ENCODE results near the gene CCDC85C.

Gene CCDC85C

DNA sequence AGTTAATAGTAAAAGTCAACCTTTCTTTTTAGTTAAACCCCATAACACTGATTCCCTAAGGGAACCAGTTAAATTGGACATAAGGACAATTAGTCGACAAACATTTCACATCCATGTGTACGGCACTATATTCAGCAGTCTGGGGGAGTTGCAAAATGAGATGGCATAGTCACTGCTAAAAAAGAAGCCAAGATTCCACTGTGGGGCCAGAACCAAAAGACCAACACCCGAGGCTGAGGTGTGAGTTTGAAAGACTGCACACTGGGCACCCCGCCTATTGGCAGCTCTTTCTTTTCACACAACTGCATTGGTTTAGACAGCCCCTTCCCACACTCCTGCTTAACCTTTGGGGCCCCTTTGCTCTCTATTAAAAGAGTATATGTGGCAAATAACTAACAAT, 140.0 kb downstream of the CCDC85C start:
- H3K36me3 ChIP-seq (ENCODE audit: control insufficient read depth, insufficient read depth, low read length): no peaks in the 10 kb centered on the region
- H3K9ac ChIP-seq (ENCODE audit: low read length): no peak overlapping the region
- peaks cover 13% of the 10 kb centered on the region for H3K4me1 ChIP-seq (ENCODE audit: control insufficient read depth, insufficient read depth, low read length)
- no peak overlapping the region for H3K4me3 ChIP-seq (ENCODE audit: low read length)
- no peaks in the 10 kb centered on the region for H3K27me3 ChIP-seq (ENCODE audit: control insufficient read depth, insufficient read depth, low read length)
- H3K9me3 ChIP-seq (ENCODE audit: control insufficient read depth, low read length): no peaks in the 10 kb centered on the region

DNA sequence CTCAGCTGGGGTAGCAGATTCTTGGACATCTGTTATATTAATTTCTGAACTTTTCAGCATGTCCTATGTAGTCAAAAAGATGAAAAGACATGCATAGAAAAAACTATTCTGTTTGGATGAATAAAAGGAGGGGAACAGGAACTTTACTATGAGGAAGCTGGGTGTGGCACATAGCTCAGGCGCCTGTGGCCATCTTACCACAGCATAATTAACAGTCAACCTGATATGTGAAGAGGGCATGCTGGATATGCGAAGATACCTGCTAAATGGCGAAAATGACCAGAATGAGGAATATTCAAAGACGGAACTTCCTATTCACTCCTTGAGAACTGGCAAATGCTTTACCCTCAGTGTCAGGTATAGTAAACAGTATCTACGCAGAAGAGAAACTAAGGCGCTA, 141.8 kb downstream of the CCDC85C start:
- Histone ChIP-seq H3K36me3 (ENCODE audit: control insufficient read depth, insufficient read depth, low read length) (no peaks in the 10 kb centered on the region), H3K9ac (ENCODE audit: low read length) (no peak overlapping the region), H3K4me1 (ENCODE audit: control insufficient read depth, insufficient read depth, low read length) (no peaks in the 10 kb centered on the region), H3K9me3 (ENCODE audit: control insufficient read depth, low read length) (no peaks in the 10 kb centered on the region), H3K27me3 (ENCODE audit: control insufficient read depth, insufficient read depth, low read length) (no peaks in the 10 kb centered on the region), H3K4me3 (ENCODE audit: low read length) (no peak overlapping the region)

DNA sequence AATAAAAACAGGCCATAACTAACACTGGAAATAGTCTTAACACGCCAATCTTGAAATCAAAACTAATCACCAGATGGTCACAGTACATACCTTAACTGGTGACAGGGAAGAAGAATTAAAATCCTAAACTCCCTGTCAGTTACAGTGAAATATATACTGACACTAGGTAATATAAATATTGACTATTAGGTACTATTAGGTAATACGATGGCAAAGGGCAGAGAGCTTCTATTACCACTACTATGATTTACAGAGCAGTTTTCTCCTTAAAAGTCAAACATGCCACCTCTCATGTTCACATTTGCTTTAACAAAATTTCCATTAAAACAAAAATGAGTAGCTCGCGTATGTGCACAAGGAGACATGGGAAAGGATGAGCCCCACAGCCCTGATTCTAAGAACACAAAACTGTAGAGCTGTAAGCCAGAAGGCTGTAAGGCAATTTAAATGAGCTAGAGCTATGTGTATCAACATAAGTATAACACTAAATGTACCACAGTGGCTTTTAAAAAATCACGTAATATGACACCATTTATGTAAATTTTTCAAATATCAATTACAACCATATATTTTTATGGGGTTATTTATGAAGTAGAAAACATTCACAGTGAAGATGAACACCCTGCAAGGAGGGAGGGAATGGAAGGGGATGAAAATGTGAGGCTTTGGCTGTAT, 142.5 kb downstream of the CCDC85C start:
- Histone ChIP-seq H3K27me3 (ENCODE audit: control insufficient read depth, insufficient read depth, low read length) (no peaks in the 10 kb centered on the region), H3K4me3 (ENCODE audit: low read length) (no peak overlapping the region), H3K9ac (ENCODE audit: low read length) (no peak overlapping the region), H3K9me3 (ENCODE audit: control insufficient read depth, low read length) (no peaks in the 10 kb centered on the region), H3K4me1 (ENCODE audit: control insufficient read depth, insufficient read depth, low read length) (no peaks in the 10 kb centered on the region), H3K36me3 (ENCODE audit: control insufficient read depth, insufficient read depth, low read length) (peaks cover 4% of the 10 kb centered on the region)

DNA sequence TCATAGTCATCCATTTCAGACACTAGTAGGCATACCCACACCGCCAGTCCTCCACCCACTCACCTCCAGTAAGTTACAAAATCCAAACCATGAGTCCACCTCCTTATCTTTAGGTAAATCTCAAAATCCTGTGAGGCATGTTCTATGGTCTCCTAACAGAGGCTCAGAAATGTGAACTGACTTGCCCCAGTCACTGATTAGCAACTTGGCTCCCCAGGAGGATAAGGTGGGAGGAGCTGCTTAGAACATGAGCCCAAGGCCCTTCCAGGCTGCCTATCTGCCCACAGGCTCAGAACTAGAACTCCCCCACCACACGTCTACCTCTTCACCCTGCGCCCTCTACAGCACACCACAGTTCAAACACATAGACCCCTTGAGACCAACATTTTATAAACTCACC, 143.2 kb downstream of the CCDC85C start:
- peaks cover 4% of the 10 kb centered on the region for H3K36me3 ChIP-seq (ENCODE audit: control insufficient read depth, insufficient read depth, low read length)
- no peaks in the 10 kb centered on the region for H3K9me3 ChIP-seq (ENCODE audit: control insufficient read depth, low read length)

DNA sequence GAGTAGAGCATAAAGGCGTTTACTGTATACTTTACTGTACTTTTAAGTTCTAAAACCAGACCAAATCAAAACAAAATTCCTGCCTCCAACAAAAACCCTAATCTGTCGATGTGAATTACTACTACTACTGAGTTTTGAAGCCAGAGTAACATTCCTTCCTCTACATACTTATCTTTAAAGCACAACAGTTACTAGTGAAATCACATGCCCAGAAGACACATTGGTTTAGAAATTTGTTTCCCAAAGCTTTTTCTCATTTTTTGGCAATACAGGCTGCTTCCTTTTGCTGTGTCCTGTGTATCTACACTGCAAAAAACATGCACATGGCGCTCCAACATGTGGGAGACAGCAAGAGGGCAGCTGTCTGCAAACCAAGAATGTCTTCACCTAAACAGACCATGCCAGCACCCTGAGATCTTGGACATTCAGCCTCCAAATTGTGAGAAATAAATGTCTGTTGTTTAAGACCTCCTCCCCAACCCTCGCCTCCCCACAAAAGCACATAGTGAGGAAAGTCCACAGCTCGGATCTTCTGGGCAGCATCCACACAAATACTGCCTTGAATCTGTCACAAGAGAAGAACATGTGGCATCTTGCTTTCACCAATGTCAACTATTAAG, 144.4 kb downstream of the CCDC85C start:
- H3K4me1 ChIP-seq (ENCODE audit: control insufficient read depth, insufficient read depth, low read length): no peaks in the 10 kb centered on the region
- no peak overlapping the region for H3K4me3 ChIP-seq (ENCODE audit: low read length)
- no peak overlapping the region for H3K9ac ChIP-seq (ENCODE audit: low read length)
- H3K27me3 ChIP-seq (ENCODE audit: control insufficient read depth, insufficient read depth, low read length): no peaks in the 10 kb centered on the region
- H3K9me3 ChIP-seq (ENCODE audit: control insufficient read depth, low read length): no peaks in the 10 kb centered on the region
- peaks cover 4% of the 10 kb centered on the region for H3K36me3 ChIP-seq (ENCODE audit: control insufficient read depth, insufficient read depth, low read length)

More for the DNA sequence above, 143.2 kb downstream of the CCDC85C start:
- no peak overlapping the region for H3K4me3 ChIP-seq (ENCODE audit: low read length)
- no peaks in the 10 kb centered on the region for H3K4me1 ChIP-seq (ENCODE audit: control insufficient read depth, insufficient read depth, low read length)
- H3K9ac ChIP-seq (ENCODE audit: low read length): no peak overlapping the region
- H3K27me3 ChIP-seq (ENCODE audit: control insufficient read depth, insufficient read depth, low read length): no peaks in the 10 kb centered on the region

DNA sequence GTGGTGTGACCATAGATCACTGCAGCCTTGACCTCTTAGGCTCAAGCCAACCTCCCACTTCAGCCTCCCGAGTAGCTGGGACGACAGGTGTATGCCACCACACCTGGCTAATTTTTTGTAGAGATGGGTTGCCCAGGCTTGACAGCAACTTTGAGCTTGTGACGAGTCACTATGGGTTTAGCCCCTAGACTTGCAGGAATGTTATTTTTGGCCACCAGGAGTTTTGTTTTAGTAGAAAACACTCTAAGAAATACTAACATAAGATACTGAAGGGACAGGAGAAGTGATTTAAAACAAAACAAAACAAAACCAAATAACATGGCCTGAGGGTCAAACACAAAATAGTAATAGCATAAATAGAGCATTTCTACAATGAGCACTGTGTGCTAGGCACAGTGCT, 149.8 kb downstream of the CCDC85C start:
- Histone ChIP-seq H3K9ac (ENCODE audit: low read length) (no peak overlapping the region), H3K36me3 (ENCODE audit: control insufficient read depth, insufficient read depth, low read length) (peaks cover 4% of the 10 kb centered on the region), H3K4me1 (ENCODE audit: control insufficient read depth, insufficient read depth, low read length) (no peaks in the 10 kb centered on the region), H3K27me3 (ENCODE audit: control insufficient read depth, insufficient read depth, low read length) (no peaks in the 10 kb centered on the region), H3K9me3 (ENCODE audit: control insufficient read depth, low read length) (no peaks in the 10 kb centered on the region), H3K4me3 (ENCODE audit: low read length) (no peak overlapping the region)

DNA sequence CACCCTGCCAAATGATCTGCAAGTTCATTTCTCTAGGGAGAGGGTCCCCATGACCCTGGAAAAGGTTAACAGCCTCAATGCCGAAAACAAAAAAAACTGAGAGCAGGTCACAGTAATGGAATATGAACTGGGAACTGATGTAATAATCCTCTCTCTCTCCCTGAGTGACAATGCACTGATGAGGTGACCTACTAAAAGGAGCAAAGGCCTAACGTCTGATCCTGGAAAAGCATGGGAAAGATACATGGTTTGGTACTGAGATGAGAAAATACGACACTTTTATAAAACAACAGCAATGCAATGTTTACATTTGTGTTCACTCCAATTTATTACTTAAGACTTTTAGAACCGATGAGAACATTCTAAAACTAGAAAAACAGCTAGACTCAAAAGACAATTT, 151.0 kb downstream of the CCDC85C start:
- Histone ChIP-seq H3K36me3 (ENCODE audit: control insufficient read depth, insufficient read depth, low read length) (peaks cover 4% of the 10 kb centered on the region), H3K27me3 (ENCODE audit: control insufficient read depth, insufficient read depth, low read length) (no peaks in the 10 kb centered on the region), H3K4me1 (ENCODE audit: control insufficient read depth, insufficient read depth, low read length) (no peaks in the 10 kb centered on the region), H3K9ac (ENCODE audit: low read length) (no peak overlapping the region), H3K9me3 (ENCODE audit: control insufficient read depth, low read length) (no peaks in the 10 kb centered on the region), H3K4me3 (ENCODE audit: low read length) (no peak overlapping the region)

DNA sequence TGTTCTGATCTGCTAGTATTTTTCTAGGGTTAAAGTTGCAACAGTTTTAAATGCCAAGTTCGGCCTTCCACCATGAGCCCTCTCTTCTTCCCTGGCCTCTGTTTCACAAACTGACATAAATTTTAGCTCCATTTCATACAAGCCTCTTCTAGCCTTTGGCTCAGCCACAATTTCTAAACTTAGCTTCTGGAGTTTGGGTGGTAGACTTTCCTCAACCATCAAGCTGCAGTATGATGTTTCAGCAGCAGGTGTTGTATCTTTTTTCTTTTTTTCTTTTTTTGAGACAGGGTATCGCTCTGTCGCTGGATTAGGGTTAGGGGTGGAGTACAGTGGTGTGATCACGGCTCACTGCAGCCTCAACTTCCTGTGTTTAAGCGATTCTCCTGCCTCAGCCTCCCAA, 152.8 kb downstream of the CCDC85C start:
- H3K4me3 ChIP-seq (ENCODE audit: low read length): no peak overlapping the region
- H3K9ac ChIP-seq (ENCODE audit: low read length): no peak overlapping the region
- H3K9me3 ChIP-seq (ENCODE audit: control insufficient read depth, low read length): no peaks in the 10 kb centered on the region
- no peaks in the 10 kb centered on the region for H3K27me3 ChIP-seq (ENCODE audit: control insufficient read depth, insufficient read depth, low read length)
- peaks cover 6% of the 10 kb centered on the region for H3K4me1 ChIP-seq (ENCODE audit: control insufficient read depth, insufficient read depth, low read length)
- H3K36me3 ChIP-seq (ENCODE audit: control insufficient read depth, insufficient read depth, low read length): no peaks in the 10 kb centered on the region

DNA sequence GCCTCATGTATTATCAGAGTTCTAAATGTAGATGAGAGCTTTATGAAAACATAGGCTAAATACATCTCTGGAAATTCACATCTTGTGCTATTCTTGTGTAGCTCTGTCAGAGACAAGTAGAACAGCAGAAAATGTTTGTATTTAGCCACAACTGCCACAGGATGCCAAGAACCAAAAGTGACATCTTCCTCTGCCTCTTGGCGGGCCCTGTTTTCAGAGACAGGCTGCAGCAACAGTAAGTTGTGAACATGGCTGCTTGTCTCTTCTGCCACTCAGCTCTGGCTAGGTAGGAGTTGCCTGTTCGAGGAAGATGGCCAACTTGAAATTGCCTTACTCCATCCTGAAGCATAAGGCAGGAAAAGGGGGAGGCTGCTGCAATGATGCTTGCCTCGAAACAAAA, 153.7 kb downstream of the CCDC85C start:
- no peaks in the 10 kb centered on the region for H3K36me3 ChIP-seq (ENCODE audit: control insufficient read depth, insufficient read depth, low read length)
- no peaks in the 10 kb centered on the region for H3K27me3 ChIP-seq (ENCODE audit: control insufficient read depth, insufficient read depth, low read length)

More for the DNA sequence above, 153.7 kb downstream of the CCDC85C start:
- Histone ChIP-seq H3K4me1 (ENCODE audit: control insufficient read depth, insufficient read depth, low read length) (peaks cover 6% of the 10 kb centered on the region), H3K9ac (ENCODE audit: low read length) (no peak overlapping the region), H3K4me3 (ENCODE audit: low read length) (no peak overlapping the region), H3K9me3 (ENCODE audit: control insufficient read depth, low read length) (no peaks in the 10 kb centered on the region)

Data from mucosa of stomach (tissue), 1 donor.